HuH-7.5 (cell line): ENCODE measurements around the gene CBX8.

ENCODE experiments used
- DNase-seq: peaks from one replicate; pipeline ENCODE4 v3.0.0; 2011; ENCODE audit warnings: low spot score

The CBX8 gene

DNA sequence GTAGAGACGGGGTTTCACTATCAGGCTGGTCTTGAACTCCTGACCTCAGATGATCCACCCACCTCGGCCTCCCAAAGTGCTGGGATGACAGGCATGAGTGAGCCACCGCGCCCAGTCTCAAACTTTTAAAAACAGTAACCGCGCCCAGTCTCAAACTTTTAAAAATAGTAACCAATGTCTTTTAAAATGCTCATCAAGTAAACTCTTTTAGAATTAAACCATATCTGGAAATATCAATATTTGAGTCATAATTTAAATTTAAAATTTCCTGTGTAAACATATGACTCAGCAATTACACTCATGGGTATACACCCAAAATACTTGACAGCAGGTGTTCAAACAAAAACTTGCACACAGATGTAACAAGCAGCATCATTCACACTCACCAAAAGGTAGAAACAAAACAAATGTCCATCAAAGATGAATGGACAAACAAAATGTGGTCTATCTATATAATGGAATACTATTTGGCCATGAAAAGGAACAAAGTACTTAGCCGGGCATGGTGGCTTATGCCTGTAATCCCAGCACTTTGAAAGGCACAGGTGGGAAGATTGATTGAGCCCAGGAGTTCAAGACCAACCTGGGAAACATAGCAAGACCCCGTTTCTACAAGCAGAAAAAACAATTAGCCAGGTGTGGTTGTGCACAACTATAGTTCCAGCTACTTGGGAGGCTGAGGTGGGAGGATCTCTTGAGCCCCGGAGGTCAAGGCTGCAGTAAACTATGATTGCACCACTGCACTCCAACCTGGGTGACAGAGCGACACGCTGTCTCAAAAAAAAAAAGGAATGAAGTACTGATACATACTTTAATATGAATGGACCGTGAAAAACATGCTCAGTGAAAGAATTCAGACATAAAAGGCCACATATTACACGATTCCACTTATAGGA is 46.0 kb downstream of the CBX8 start:
- no peak for DNase-seq

DNA sequence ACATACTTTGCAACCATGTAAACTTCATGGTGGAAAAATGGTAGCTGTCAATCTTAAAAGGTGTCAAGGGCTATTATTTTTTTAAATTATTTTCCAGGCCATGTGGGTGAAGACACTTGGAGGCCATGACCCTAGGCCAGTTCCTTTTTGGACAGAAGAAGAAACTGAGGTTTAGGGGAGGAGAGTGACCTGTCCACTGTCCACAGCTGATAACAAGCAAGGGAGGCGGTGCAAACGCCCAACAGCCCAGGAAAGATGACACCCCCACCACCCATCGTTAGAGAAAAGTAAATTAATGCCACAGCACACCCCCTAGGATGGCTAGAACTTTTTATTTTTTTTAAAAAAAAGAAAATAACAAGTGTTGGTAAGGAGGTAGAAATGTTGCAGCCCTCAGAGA is 46.9 kb downstream of the CBX8 start:
- DNase-seq = no peak

GRCh38 chr17:79749156-79749815 is 47.6 kb downstream of the CBX8 start:
- no peak for DNase-seq

GRCh38 chr17:79748295-79749099 is 48.4 kb downstream of the CBX8 start:
- DNase-seq = no peak

DNA sequence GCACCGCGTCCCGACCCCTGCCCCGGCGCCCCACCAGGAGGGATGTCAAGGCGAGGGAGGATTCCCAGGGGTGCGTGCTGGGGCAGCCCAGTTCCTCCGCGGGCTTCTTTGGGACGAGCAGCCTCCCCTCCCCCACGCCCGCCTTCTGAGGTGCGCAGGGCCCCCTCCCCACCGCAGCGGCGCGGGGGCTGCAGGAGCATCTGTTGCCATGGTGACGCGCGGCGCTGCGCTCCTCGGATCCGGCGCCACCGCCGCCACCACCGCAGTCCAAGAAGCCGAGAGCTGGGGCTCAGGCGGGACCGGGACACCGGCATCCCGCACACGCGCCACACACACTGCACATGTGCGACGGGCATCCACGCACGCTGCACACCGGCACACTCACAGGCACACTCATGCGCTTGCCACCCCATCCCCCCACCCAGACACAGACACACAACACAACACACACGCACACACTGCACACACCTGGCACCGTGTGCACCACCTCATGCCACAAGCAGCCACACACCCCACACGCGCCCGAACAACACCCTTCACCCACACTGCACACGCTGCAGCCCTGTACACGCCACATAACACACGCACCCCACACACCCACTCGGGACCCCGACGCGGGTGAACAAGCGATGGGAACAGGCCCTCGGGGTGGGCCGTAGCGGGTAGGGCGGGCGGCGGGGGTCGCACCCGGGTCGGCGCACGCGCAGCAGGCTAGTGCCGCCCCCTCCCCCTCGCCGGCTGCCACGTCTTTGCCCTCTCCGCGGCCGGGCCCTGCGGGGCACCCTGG is 49.2 kb downstream of the CBX8 start:
- DNase-seq = no peak

DNA sequence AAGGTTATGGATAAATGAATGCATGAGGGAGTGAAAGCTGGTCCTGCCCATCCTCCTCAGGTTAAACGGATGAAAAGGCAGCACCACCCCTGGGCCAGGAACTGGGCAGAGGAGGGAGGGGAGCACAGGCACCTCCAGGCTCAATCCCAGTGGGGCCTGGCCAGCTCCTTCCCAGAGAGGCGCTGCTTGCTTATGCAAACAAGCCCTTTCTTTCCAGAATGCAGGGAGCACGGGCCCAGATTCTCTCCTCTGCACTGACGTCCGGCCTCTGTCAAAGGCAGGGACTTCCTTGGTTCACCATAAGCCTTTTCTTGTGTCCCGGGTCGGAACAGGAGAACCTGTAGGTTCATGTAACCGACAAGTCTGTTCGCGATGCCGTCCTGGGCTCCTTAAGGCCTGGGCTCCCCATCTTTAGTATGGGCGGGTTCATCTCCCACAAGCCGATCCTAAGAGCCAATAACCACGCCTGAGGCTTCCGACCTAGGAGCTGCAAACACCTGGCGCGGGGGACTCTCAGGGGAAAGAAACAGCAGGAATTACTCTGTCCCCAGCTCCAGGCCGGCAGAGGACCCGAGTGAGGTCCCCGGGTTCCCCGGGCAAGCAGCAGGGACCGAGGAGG is 49.9 kb downstream of the CBX8 start:
- no peak for DNase-seq

GRCh38 chr17:79745641-79746105 is 51.2 kb downstream of the CBX8 start:
- no peak for DNase-seq

GRCh38 chr17:79743614-79744013 is 53.3 kb downstream of the CBX8 start:
- DNase-seq = no peak

DNA sequence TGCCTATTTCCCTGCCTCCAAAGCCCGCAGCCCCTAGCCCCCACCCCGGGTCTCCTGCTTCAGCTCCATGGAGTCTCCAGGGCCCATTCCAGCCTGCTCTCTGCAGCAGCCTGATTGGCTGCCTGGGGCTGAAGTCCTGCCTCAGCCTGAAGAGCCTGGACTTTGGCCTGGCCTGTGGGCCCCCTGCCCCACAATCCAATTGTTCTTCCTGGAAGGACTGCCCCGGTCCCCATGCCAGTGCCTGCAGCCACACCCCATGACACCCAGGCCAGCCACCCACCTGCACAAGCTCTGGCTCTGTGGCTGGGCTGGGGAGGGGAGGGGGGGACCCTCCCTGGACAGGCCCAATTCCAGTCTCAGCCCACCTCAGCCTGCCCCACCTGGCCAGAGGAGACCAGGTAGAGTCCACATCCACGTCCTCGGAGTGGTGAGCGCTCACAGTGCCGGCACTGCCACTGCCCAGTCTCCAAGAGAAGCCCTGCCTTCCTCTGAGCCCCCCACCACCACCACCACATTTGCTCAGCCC is 53.9 kb downstream of the CBX8 start:
- DNase-seq = peak; percentile 77

- DNase-seq = no peak
Observed at GRCh38 chr17:79742589-79742918, 54.3 kb downstream of the CBX8 start.
